WTC11 (cell line): Measurements from ENCODE around the gene SHISA9.

Source experiments
- FOXK1 ChIP-seq: sonication (generic); formaldehyde crosslinking; IDR thresholded peaks from 2 replicates; pipeline ENCODE4 v1.8.0; 2022; ENCODE audit warnings: mild to moderate bottlenecking, moderate library complexity, missing genetic modification reagents
- FOXP1 ChIP-seq: sonication (generic); formaldehyde crosslinking; IDR thresholded peaks from 2 replicates; pipeline ENCODE4 v1.8.0; 2022; ENCODE audit warnings: missing genetic modification reagents, mild to moderate bottlenecking, moderate library complexity, borderline replicate concordance
- GABPB1 ChIP-seq: sonication (generic); formaldehyde crosslinking; IDR thresholded peaks from 2 replicates; pipeline ENCODE4 v1.8.1; 2023; ENCODE audit warnings: mild to moderate bottlenecking, missing genetic modification reagents
- SMAD4 ChIP-seq: sonication (generic); formaldehyde crosslinking; IDR thresholded peaks from 2 replicates; pipeline ENCODE4 v1.8.0; 2022; ENCODE audit warnings: mild to moderate bottlenecking, missing genetic modification reagents
- SP1 ChIP-seq: sonication (generic); formaldehyde crosslinking; conservative IDR thresholded peaks from 2 replicates; pipeline ENCODE4 v1.8.1; 2022; ENCODE audit warnings: missing genetic modification reagents
- ZNF423 ChIP-seq: fragments of 250-450 bp; sonication (Bioruptor Pico); IDR thresholded peaks from 2 replicates; pipeline ENCODE4 v2.1.2; 2022; ENCODE audit warnings: mild to moderate bottlenecking, moderate library complexity
- TF ChIP-seq, protein P1 (sequence below): sonication (generic); formaldehyde crosslinking; IDR thresholded peaks from 2 replicates; pipeline ENCODE4 v1.8.1; 2023; ENCODE audit warnings: mild to moderate bottlenecking, missing genetic modification reagents, moderate library complexity
- TF ChIP-seq, protein P2 (sequence below): sonication (generic); formaldehyde crosslinking; IDR thresholded peaks from 2 replicates; pipeline ENCODE4 v1.8.0; 2022; ENCODE audit warnings: mild to moderate bottlenecking, missing genetic modification reagents
- TF ChIP-seq, protein P3 (sequence below): fragments of 200-600 bp; IDR thresholded peaks from 2 replicates; pipeline ENCODE4 v1.8.0; 2022; ENCODE audit warnings: antibody characterized with exemption
- TF ChIP-seq, protein P4 (sequence below): sonication (generic); formaldehyde crosslinking; IDR thresholded peaks from 2 replicates; pipeline ENCODE4 v1.8.1; 2023; ENCODE audit warnings: mild to moderate bottlenecking, missing genetic modification reagents, moderate library complexity

DNA sequence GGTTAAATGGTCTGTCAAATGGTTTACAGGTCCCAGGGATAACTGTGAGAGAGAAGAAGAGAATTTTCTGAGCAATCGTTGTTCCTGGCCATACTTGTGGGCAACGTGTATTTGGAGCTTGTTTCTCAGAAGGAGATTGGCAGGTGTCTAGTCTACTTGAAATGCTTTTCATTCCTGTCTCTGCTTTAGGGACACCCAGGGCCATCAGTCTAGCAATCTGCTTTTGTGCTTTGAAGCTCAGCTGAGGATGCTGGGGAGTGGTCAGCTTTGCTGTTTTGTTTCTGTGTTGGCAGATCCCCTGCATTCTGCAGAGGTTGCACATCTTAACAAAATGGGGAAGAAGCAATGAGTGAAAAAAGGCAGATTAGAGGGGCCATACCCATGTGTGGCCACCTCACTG lies 193.7 kb downstream of the SHISA9 start:
- TF ChIP-seq GABPB1 (CRISPR knock-in tag) (no peak), FOXK1 (CRISPR knock-in tag) (no peak), ZNF423 (no peak), FOXP1 (CRISPR knock-in tag) (no peak), SMAD4 (CRISPR knock-in tag) (no peak), SP1 (CRISPR knock-in tag) (no peak)
- TF ChIP-seq, protein P1, sequence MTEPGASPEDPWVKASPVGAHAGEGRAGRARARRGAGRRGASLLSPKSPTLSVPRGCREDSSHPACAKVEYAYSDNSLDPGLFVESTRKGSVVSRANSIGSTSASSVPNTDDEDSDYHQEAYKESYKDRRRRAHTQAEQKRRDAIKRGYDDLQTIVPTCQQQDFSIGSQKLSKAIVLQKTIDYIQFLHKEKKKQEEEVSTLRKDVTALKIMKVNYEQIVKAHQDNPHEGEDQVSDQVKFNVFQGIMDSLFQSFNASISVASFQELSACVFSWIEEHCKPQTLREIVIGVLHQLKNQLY: no peak
- TF ChIP-seq, protein P2, sequence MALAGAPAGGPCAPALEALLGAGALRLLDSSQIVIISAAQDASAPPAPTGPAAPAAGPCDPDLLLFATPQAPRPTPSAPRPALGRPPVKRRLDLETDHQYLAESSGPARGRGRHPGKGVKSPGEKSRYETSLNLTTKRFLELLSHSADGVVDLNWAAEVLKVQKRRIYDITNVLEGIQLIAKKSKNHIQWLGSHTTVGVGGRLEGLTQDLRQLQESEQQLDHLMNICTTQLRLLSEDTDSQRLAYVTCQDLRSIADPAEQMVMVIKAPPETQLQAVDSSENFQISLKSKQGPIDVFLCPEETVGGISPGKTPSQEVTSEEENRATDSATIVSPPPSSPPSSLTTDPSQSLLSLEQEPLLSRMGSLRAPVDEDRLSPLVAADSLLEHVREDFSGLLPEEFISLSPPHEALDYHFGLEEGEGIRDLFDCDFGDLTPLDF (CRISPR knock-in tag): no peak
- TF ChIP-seq, protein P3, sequence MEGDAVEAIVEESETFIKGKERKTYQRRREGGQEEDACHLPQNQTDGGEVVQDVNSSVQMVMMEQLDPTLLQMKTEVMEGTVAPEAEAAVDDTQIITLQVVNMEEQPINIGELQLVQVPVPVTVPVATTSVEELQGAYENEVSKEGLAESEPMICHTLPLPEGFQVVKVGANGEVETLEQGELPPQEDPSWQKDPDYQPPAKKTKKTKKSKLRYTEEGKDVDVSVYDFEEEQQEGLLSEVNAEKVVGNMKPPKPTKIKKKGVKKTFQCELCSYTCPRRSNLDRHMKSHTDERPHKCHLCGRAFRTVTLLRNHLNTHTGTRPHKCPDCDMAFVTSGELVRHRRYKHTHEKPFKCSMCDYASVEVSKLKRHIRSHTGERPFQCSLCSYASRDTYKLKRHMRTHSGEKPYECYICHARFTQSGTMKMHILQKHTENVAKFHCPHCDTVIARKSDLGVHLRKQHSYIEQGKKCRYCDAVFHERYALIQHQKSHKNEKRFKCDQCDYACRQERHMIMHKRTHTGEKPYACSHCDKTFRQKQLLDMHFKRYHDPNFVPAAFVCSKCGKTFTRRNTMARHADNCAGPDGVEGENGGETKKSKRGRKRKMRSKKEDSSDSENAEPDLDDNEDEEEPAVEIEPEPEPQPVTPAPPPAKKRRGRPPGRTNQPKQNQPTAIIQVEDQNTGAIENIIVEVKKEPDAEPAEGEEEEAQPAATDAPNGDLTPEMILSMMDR: no peak
- TF ChIP-seq, protein P4, sequence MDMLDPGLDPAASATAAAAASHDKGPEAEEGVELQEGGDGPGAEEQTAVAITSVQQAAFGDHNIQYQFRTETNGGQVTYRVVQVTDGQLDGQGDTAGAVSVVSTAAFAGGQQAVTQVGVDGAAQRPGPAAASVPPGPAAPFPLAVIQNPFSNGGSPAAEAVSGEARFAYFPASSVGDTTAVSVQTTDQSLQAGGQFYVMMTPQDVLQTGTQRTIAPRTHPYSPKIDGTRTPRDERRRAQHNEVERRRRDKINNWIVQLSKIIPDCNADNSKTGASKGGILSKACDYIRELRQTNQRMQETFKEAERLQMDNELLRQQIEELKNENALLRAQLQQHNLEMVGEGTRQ (CRISPR knock-in tag): no peak
